ENCODE results near the gene LEMD2. TPM values are rescaled to one million over a fixed set of nuclear protein-coding genes. Genes with fewer than 3 reads are reported as not detected.

LEMD2 gene
- polyA plus RNA-seq, 2 of the 4 experiments (the other 2 are of a cell fraction) = 43.2 to 48.8 TPM

DNA sequence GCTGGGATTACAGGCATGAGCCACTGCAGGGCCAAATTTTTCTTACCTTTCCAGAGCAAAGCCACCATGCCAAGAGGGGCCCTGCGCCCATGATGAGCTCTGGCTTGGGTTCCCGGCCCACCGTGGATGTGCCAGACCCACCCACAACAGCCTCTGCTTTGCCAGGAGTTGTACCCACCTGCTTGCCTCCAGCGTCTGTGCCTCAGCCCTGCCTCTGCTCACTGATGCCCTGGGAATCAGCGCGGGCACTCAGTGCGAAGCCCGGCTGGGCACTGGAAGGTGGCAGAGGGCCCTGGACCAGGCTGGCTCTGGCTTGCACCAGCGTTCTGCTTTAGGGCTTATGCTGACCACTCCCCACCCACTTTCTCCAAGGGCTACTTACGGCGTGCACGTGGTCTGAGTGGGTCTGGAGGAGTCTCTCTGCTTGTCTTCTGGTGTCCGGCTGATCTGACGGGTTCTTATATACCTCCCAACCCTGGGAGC lies 14.7 kb upstream of the LEMD2 start, which contains the start of gene MLN:
Gene MLN, minus strand, starts transcription at position 433 of the 483 bp plus-strand sequence. CDS start 2,840 bp downstream, outside the sequence.
- 75% methylated on average over 11 of the region's 14 CpGs for WGBS (ENCODE audit: missing lambda C conversion rate)
- H3K27ac ChIP-seq = no peak within 1 kb of the TSS
- FAIRE-seq (no peak), ATAC-seq (no peak), DNase-seq (ENCODE audit: low read depth in 1 of 2, low spot score in 1 of 2) (no peak)
- H3K4me1 ChIP-seq = no peaks in the 10 kb centered on the region
- no peak within 1 kb of the TSS for H3K4me3 ChIP-seq
- no peak within 1 kb of the TSS for H3K4me2 ChIP-seq
- CTCF ChIA-PET = no interaction called here
- POLR2A ChIA-PET = no interaction called here
- H3K9me3 ChIP-seq = no peaks in the 10 kb centered on the region
- TF ChIP-seq, protein P1, sequence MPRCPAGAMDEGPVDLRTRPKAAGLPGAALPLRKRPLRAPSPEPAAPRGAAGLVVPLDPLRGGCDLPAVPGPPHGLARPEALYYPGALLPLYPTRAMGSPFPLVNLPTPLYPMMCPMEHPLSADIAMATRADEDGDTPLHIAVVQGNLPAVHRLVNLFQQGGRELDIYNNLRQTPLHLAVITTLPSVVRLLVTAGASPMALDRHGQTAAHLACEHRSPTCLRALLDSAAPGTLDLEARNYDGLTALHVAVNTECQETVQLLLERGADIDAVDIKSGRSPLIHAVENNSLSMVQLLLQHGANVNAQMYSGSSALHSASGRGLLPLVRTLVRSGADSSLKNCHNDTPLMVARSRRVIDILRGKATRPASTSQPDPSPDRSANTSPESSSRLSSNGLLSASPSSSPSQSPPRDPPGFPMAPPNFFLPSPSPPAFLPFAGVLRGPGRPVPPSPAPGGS (IDR thresholded peaks at IDR 0.05) = no peak
- TF ChIP-seq, protein P2, sequence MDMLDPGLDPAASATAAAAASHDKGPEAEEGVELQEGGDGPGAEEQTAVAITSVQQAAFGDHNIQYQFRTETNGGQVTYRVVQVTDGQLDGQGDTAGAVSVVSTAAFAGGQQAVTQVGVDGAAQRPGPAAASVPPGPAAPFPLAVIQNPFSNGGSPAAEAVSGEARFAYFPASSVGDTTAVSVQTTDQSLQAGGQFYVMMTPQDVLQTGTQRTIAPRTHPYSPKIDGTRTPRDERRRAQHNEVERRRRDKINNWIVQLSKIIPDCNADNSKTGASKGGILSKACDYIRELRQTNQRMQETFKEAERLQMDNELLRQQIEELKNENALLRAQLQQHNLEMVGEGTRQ (IDR thresholded peaks at IDR 0.05) = no peak
- no peak for TF ChIP-seq JUNB (IDR thresholded peaks at IDR 0.05)
- TF ChIP-seq CBX2 (IDR thresholded peaks at IDR 0.05; ENCODE audit: borderline replicate concordance, low read depth) = no peak
- no peak for TF ChIP-seq KDM5A (IDR thresholded peaks at IDR 0.05)
- no peak for TF ChIP-seq PHF8 (IDR thresholded peaks at IDR 0.05; ENCODE audit: borderline replicate concordance, low read depth)
- no peak for TF ChIP-seq RCOR1 (IDR thresholded peaks at IDR 0.05; ENCODE audit: low read depth, low read length)
- TF ChIP-seq, protein P3, sequence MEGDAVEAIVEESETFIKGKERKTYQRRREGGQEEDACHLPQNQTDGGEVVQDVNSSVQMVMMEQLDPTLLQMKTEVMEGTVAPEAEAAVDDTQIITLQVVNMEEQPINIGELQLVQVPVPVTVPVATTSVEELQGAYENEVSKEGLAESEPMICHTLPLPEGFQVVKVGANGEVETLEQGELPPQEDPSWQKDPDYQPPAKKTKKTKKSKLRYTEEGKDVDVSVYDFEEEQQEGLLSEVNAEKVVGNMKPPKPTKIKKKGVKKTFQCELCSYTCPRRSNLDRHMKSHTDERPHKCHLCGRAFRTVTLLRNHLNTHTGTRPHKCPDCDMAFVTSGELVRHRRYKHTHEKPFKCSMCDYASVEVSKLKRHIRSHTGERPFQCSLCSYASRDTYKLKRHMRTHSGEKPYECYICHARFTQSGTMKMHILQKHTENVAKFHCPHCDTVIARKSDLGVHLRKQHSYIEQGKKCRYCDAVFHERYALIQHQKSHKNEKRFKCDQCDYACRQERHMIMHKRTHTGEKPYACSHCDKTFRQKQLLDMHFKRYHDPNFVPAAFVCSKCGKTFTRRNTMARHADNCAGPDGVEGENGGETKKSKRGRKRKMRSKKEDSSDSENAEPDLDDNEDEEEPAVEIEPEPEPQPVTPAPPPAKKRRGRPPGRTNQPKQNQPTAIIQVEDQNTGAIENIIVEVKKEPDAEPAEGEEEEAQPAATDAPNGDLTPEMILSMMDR (IDR thresholded peaks at IDR 0.05) = no peak
- TF ChIP-seq HEYL (CRISPR knock-in tag; IDR thresholded peaks at IDR 0.05) = no peak
- no peak for TF ChIP-seq MYC (IDR thresholded peaks at IDR 0.05; ENCODE audit: borderline replicate concordance, low read length)

DNA sequence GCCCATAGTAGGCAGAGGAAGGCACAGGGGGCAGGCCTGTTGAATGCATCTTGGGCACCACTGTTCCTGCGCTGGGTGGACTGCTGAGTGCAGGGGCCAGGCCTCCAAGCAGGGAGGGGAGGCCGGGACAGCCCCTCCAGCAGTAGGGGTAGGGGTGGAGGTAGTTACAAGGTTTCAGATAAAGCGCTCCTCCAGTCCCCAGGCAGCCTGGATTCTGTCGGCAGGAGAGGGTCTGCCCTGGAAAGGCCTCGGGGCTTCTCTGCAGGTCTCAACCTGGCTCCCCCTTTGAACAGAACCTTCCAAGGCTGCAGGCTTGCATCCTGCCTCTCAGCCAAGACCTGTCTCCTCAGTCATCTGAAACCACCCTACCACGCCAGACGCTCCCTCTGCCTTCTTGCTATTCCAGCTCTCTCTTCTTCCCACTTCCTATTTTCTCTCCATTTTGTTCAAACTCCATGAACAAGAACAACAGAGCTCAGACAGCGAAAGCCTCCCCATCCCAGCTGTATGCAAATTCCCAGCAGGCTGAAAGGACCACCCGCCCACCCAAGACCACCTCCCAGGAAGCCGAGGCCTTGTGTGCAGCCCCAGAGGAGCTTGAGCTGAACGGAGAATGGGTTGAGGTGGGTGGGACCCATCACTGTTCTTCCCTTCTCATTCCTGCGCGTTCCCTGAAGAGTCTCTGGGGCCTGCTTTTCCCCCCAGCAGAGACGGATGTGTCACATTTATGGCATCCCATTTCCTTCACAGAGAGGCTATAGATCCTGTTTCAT lies 13.4 kb upstream of the LEMD2 start:
- Histone ChIP-seq H3K4me1 (no peaks in the 10 kb centered on the region), H3K4me3 (no peak overlapping the region), H3K27ac (no peak overlapping the region), H3K4me2 (no peak overlapping the region), H3K9me3 (no peaks in the 10 kb centered on the region)
- ATAC-seq = no peak
- ChIA-PET POLR2A (no interaction called here), CTCF (interaction anchor here (1.2 kb wide), 1 partner anchor 26 kb away, joined by 3 read pairs; no protein-coding TSS in a partner anchor)
- no peak for TF ChIP-seq MYC (IDR thresholded peaks at IDR 0.05; ENCODE audit: borderline replicate concordance, low read length)
- no peak for TF ChIP-seq JUN (IDR thresholded peaks at IDR 0.05)
- TF ChIP-seq RNF2 (IDR thresholded peaks at IDR 0.05; ENCODE audit: borderline replicate concordance, low read depth) = no peak
- no peak for TF ChIP-seq NPAS2 (CRISPR knock-in tag; IDR thresholded peaks at IDR 0.05; ENCODE audit: borderline replicate concordance)
- no peak for TF ChIP-seq CBX8 (IDR thresholded peaks at IDR 0.05)
- TF ChIP-seq CEBPB (IDR thresholded peaks at IDR 0.05) = no peak
- TF ChIP-seq RFX5 (IDR thresholded peaks at IDR 0.05) = no peak
- TF ChIP-seq, protein P4, sequence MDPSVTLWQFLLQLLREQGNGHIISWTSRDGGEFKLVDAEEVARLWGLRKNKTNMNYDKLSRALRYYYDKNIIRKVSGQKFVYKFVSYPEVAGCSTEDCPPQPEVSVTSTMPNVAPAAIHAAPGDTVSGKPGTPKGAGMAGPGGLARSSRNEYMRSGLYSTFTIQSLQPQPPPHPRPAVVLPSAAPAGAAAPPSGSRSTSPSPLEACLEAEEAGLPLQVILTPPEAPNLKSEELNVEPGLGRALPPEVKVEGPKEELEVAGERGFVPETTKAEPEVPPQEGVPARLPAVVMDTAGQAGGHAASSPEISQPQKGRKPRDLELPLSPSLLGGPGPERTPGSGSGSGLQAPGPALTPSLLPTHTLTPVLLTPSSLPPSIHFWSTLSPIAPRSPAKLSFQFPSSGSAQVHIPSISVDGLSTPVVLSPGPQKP (IDR thresholded peaks at IDR 0.05; ENCODE audit: low read depth, low read length) = no peak
- TF ChIP-seq, protein P5, sequence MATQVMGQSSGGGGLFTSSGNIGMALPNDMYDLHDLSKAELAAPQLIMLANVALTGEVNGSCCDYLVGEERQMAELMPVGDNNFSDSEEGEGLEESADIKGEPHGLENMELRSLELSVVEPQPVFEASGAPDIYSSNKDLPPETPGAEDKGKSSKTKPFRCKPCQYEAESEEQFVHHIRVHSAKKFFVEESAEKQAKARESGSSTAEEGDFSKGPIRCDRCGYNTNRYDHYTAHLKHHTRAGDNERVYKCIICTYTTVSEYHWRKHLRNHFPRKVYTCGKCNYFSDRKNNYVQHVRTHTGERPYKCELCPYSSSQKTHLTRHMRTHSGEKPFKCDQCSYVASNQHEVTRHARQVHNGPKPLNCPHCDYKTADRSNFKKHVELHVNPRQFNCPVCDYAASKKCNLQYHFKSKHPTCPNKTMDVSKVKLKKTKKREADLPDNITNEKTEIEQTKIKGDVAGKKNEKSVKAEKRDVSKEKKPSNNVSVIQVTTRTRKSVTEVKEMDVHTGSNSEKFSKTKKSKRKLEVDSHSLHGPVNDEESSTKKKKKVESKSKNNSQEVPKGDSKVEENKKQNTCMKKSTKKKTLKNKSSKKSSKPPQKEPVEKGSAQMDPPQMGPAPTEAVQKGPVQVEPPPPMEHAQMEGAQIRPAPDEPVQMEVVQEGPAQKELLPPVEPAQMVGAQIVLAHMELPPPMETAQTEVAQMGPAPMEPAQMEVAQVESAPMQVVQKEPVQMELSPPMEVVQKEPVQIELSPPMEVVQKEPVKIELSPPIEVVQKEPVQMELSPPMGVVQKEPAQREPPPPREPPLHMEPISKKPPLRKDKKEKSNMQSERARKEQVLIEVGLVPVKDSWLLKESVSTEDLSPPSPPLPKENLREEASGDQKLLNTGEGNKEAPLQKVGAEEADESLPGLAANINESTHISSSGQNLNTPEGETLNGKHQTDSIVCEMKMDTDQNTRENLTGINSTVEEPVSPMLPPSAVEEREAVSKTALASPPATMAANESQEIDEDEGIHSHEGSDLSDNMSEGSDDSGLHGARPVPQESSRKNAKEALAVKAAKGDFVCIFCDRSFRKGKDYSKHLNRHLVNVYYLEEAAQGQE (IDR thresholded peaks at IDR 0.05) = no peak
- TF ChIP-seq CHD4 (IDR thresholded peaks at IDR 0.05; ENCODE audit: borderline replicate concordance) = no peak
- TF ChIP-seq RARB (CRISPR knock-in tag; IDR thresholded peaks at IDR 0.05) = no peak
- no peak for TF ChIP-seq RAD21 (conservative IDR thresholded peaks at IDR 0.05 in 1 of 2, IDR thresholded peaks at IDR 0.05 in 1 of 2)
- TF ChIP-seq GATA3 (IDR thresholded peaks at IDR 0.05; ENCODE audit: borderline replicate concordance) = no peak
- TF ChIP-seq HEYL (CRISPR knock-in tag; IDR thresholded peaks at IDR 0.05) = no peak
- no peak for TF ChIP-seq NR3C1 (IDR thresholded peaks at IDR 0.05)
- FAIRE-seq = no peak
- DNase-seq (ENCODE audit: low read depth in 1 of 2, low spot score in 1 of 2) = no peak
- WGBS (ENCODE audit: missing lambda C conversion rate) = 65% methylated on average over 13 of the region's 14 CpGs

Data from A549 (cell line).